SK-N-MC (cell line): ENCODE results near the gene SOAT1.

Source experiments
- EZH2 ChIP-seq: fragments of 200-600 bp; sonication (generic); IDR thresholded peaks from one replicate; pipeline ENCODE4 v1.6.1; 2017; ENCODE audit warnings: antibody characterized with exemption
- POLR2AphosphoS5 ChIP-seq: IDR thresholded peaks from 2 replicates; pipeline ENCODE4 v1.6.1; 2012; ENCODE audit warnings: mild to moderate bottlenecking, low read depth, low read length, borderline replicate concordance

- TF ChIP-seq POLR2AphosphoS5, result no peak
- no peak for TF ChIP-seq EZH2
Observed at GRCh38 chr1:179297105-179297378, 3.4 kb downstream of the SOAT1 start.
